Pons (tissue), 1 donor: ENCODE results near the gene USH2A.

Experiments
- DNase-seq: peaks from one replicate; pipeline ENCODE4 v3.0.0-alpha.2; 2016; ENCODE audit warnings: low spot score

Gene USH2A, protein sequence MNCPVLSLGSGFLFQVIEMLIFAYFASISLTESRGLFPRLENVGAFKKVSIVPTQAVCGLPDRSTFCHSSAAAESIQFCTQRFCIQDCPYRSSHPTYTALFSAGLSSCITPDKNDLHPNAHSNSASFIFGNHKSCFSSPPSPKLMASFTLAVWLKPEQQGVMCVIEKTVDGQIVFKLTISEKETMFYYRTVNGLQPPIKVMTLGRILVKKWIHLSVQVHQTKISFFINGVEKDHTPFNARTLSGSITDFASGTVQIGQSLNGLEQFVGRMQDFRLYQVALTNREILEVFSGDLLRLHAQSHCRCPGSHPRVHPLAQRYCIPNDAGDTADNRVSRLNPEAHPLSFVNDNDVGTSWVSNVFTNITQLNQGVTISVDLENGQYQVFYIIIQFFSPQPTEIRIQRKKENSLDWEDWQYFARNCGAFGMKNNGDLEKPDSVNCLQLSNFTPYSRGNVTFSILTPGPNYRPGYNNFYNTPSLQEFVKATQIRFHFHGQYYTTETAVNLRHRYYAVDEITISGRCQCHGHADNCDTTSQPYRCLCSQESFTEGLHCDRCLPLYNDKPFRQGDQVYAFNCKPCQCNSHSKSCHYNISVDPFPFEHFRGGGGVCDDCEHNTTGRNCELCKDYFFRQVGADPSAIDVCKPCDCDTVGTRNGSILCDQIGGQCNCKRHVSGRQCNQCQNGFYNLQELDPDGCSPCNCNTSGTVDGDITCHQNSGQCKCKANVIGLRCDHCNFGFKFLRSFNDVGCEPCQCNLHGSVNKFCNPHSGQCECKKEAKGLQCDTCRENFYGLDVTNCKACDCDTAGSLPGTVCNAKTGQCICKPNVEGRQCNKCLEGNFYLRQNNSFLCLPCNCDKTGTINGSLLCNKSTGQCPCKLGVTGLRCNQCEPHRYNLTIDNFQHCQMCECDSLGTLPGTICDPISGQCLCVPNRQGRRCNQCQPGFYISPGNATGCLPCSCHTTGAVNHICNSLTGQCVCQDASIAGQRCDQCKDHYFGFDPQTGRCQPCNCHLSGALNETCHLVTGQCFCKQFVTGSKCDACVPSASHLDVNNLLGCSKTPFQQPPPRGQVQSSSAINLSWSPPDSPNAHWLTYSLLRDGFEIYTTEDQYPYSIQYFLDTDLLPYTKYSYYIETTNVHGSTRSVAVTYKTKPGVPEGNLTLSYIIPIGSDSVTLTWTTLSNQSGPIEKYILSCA (N-terminal part only)

DNA sequence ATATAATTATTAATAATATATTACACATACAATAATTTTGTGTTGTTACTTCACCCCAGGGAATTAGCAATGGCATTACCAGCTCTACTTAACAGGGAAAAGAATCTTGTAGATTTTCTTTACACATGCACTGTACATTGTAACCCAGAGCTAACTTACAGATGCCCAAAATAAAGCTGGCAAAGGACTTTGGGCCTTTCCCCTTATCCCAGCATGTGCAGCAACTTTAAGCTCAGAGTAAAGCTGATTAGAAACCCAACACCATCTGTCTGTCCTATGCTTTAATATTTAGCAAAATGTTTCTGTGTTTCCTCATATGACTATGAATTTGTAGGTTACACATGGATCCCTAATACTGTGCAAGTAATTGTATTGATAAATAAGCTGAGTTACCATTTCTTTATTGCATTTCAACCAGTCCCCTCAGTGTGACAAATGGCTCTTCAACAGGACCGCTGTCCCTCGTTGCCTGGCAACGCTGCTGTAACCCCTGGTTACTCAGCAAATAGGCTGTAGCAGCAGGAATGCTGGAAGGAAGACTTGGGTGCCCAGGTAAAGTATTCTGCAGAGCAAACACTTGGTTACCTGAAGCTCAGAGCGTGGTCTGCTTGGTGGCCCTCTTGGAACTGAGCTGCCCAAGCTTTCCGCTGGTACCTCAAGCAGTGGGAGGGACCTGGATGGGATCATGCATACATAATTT, at the start of gene USH2A:
USH2A (minus strand) TSS at position 628 of the 700 bp plus-strand sequence. CDS start 1,112 bp downstream, outside the sequence.
- no peak for DNase-seq

DNA sequence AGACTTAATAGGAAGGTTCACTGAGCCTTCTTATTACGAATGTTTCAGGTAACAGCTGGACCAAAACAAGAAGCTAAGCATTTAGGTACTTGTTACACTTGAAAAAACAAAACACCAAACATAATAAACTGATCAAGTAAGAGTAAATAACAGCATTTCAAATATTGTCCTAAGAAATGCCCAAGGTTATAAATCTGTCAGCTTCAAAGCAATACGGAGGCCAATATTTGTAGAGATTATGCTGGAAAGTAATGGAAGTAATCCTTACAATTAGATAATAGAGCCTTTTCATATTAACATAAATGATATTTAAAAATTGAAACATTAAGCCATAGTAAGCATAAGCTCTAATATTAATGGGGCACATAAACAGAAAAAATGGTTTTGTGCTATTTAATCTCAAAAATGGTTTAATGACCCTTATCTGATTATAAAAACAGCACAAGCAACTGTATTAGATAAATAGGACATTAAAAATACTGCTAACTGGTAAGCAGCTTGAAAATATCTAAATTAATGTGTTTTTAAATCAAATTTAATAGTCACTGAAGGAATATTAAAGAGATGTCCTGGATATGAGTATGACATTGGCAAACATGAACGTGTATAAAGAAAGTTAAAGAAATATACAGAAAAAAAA, 43.0 kb upstream of the USH2A start:
- no peak for DNase-seq

DNA sequence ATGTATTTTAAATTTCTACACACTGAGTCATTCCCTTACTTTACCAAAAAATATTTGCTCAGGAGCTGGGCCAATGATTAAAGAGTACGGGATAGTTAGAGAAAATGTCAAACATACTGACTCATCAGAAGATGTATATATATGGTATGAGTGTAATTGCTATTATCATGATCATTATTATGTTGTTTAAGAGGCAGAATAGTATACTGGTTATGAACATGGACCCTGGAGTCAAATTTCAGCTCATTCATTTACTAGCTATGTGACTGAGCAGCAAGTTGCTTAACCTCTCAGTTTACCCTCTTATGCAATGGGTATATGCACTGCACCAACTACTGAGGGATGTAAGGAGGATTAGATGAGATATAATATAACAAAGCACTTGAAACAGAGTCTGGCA, 41.2 kb upstream of the USH2A start:
- no peak for DNase-seq

DNA sequence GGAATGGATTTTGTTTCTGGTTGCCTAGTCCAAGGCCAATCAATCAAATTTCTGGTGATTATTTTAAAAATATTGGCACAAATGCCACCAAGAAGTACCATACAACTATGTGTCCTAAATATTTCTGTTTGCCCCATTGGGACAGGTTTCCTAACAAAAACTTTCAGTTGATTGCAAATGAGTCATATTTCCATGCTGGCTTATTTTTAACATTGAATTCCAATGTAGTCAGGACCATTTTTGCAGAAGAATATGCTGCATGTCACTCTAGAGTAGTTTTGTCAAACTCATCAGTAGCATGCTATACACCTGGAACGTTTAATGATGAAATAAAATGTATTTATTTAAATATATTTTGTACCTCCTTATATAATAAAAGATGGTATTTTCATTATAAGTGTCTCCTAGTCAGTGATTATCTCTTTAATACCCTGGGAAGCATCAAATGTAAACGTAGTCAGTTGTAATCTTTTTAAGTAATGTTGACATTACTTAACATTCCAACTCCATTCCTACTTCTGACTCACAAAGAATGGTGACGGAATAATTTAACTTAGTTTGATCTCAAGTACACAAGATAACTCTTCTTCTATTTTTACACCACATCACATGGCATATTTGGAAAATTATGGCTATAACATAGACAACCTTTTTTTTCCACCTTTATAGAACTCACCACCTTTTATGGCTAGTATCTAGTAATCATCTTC, 39.0 kb upstream of the USH2A start:
- no peak for DNase-seq

DNA sequence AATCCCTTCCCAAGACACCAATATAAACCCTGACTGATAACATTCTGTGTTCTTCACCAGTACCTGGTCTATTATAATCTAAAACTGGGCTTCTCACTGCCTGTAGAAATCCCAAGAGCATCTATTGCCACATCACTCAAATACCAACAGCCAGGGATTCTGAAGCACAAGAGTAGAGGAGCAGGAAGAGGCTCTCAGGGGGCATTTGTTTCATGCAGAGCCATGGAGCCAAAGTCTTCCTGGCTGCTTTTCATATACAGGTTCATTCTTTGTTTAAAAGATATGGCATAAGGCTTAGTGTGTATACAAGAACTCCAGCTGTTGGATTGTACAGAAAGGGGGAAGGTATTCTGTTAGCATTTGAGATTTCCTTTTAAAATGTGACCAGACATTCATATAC, 38.2 kb upstream of the USH2A start:
- no peak for DNase-seq

DNA sequence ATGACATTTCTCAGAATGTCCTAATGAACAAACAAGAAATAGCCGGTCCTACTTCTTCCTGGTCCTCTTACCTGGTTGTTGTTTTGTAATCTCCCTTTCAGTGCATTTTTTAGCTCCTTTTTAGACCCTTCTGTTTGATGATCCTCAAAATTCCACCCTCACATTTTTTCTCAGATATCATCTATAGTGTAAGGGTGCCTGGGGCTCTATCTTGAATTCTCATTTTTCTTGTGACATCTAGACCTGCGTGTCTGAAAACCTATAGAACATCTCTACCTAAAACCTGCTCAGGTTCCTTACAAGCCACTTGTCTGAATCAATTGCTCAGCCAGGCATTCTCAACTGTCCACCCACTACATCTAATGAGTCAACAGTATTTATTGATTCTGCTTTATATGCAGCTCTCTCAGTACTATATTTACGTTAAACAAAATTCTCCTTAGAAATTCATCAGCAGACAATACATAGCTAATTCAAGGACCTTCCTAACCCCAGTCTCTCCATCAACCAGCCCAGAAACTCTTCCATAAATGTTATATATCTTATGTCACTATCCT, 36.5 kb upstream of the USH2A start:
- no peak for DNase-seq

DNA sequence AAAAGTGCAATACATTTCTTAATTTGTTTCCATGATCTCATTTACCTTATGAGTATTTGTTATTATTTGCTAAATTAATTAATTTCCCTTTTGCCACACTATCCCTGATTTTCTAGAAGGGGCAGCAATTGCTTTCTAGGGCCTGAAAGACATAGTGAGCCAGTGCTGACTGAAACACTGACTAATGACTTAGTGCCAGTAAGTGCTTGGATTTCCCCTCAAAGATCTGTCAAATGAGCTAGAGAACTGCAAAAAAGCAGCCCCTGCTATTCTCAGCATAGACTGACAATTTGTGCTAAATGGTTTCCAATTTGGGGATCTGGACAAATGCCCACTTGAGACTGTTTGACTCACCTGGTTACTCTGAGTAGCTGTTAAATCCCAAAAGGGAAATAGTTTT, 35.6 kb upstream of the USH2A start:
- no peak for DNase-seq

DNA sequence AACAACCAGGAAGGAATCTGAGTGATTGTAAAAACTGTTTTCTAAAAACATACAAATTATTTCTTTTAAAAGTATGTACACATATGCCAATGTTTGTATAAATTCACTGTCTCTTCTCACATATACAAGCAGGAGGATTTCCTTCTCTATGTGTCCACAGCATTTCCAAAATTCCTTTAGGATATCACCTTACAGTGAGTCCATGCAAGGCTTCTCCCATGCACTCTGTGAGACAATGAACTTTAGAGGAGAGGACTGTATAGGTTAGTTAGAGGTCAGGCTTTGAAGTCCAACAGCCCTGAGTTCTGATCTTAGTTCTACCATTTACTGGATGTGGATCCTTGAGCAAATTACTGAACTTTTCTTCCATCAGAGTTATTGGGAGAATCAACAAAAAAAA, 34.1 kb upstream of the USH2A start:
- no peak for DNase-seq

DNA sequence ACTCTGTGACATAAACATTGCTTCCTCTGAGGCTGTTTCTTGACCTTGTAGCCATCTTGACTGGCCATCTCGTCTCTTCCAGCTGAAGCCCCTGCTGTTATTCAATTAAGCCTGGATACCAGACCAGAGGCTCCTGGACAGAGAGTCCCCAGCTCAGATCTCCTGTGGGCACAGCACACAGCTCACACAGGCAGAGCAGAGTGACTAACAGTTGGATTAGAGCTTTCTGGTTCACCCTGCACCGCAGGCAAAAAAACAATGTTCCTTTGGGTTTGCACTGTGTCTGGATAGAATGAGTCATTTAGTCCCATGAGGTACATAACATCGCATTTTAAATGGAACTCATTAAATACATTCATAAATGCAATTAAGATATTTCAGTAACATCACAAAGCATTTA, 33.4 kb upstream of the USH2A start:
- DNase-seq: peak; percentile 6

DNA sequence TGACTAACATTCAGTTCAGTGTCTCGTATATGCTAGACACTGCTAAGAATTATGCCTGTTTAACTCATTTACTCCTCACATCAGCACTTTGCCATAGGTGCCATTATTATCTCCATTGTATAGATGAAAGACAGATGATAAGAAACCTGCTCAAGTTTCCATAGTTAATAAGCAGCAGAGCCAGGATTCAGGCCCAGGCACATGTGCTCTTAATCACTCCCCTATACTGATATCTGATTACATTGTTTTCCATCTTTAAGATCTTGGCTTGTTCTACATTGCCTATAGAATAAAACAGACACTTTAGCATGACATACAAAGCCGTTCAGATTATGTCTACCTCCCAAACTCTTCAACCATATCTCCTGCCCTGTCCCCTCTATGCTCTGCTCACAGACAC, 30.5 kb upstream of the USH2A start:
- no peak for DNase-seq

DNA sequence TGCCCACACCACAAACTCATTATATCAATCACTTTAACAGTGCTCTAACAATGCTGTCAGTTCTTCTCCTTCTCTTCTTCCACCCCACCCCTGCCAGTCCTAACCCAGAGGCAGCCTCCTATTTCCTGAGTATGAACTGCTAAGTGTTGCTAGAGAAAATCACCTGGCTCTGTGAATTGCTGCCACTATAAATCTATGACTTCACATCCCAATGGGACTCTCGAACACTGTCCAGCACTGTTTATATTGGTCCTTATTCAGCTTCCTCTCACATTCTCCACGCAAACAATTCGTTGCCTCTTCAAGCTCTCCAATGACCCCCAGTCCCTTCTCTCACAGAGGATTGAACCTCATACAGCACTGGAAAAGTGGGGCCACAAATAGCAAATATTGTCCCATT, 27.0 kb upstream of the USH2A start:
- DNase-seq: no peak

DNA sequence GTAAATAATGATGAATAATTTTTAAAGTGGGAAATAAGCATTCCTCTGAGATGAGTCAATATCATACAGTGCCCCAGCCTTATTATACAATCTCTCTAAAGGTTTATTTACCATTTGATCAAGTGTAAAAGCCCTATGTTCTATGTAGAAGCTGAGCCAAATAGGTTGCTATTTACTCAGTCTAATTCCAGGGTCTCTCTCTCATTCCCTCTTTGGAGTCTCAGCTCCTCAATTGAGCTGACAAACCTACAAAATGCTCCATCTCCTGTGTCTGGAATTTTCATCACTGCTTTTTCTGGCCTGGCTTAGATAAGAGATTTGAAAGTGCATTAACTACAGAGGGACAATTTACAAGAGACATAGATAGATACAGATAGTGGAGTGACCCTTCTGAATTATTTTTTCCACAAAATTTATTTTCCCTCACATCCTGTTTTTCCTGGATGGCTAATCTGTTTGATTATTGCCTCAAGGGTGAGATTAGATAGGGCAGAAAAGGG, 24.8 kb upstream of the USH2A start:
- DNase-seq: no peak

DNA sequence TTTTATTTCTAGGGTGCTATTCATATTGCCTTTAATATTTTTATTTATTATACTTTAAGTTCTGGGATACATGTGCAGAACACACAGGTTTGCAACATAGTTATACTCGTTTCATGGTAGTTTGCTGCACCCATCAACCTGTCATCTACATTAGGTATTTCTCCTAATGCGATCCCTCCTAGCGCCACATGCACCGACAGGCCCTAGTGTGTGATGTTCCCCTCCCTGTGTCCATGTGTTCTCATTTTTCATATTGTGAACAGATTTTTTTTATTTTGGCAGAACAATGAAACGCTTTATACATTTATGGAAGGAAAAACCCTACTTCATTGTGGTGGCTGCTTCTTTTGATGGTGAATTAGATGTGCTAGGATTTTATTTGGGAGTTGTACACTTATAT, 14.4 kb upstream of the USH2A start:
- no peak for DNase-seq

DNA sequence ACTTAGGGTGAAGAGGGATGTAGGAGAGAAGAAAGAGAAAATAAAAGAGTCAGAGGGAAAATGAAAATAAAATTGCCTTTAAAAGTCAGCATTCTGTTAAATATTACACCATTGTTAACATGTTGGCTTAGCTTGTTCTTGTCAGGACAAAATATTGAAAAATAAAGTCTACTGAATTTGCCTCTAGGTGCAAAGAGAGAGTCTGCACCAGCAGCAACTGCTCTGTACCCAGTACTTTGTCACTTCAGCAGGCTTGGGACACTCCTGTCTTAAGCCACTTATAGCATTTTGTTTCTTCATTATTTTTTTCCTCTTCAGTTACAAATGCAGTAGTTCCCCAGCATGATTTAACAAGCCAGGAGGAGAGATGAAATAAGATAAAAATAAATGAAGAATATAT, 11.0 kb upstream of the USH2A start:
- DNase-seq: no peak

DNA sequence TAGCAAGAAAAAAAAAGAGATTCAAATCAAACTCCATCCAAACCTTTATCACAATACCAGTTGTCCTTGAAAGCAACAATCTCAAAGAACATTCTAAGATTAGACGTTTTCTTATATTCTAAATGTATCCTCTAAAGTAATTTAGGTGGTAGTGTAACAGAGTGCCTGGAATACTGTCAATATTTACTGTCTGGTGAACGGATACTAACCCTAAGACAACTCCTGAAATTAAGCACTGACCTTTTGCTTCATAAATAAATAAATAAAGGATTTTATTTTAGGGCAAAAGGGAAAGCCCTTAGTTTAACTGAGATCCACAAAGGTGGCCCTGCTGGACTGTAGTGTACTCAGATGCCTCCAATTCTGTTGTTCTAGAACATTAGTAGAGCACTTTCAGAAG, 9.9 kb upstream of the USH2A start:
- no peak for DNase-seq

DNA sequence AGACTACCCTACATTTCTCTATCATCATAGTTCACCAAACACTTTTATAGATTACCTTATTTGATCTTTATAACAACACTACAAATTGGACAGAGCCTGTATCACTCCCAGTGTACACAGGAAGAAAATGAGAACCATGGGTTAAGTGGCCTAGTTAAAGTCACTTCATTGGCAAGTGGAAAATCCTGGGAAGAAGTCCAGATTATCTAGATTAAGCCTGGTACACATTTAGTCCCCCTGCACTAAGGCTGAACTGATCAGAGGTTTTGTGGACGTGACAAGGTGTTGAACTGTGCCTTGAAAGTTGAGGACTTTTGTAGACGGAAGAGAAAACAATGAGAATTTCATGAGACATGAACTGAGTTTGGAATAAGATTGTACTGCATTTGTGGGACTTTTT, 7.5 kb upstream of the USH2A start:
- DNase-seq: no peak

DNA sequence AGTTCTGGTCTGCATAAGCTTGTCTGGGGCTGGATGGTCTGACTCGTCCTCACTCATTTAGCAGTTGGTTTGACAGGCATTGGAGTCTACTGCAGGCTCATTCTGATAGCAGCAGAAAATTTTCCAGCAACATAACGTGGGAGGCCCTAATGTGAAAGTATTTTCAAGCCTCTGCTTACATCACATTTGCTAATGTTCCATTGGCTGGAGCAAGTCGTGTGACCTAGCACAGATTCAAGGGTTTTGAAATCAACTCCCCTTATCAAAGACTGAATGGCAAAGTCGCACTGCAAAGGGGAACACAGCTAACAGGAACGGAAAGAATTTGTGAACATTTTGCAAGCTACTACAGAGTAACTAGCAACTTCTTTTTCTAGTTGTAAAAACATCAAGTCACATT, 2.3 kb upstream of the USH2A start:
- DNase-seq: no peak

DNA sequence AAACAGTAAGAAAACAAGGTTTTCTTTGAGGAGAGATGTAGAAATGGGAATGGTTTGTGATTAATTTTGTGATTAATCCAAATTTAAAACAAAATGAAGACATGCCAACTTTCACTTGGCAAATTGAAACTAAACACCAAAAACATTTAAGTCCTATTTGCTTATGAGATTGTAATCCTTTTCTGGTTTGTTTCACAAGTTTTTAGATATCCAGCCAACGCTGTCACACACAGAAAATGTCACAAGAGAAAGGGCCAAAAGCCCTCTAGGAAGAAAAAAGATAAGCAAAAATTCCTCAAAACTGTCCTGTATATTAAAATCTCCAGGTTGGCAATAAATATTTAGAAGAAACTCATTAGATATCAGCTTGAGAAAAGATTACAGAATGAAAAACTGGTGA, 2.5 kb downstream of the USH2A start:
- DNase-seq: no peak

DNA sequence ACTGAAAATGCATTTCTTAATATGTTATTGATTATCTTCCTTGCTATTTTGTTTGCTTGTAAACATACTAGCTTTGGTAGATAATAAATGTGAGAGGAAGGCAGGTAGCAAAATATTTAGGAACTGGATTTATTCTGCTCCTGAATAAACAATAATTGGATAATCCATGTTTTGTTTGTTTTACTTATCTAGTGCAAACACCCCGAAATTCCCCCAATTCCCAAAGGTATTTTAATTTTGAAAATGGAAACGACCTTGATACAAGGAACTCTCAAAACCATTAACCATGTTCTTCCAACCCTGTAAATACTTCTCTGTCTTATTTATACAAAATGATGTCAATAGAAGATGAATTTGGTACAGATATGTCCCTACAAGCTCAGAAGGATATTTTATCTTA, 3.0 kb downstream of the USH2A start:
- no peak for DNase-seq

DNA sequence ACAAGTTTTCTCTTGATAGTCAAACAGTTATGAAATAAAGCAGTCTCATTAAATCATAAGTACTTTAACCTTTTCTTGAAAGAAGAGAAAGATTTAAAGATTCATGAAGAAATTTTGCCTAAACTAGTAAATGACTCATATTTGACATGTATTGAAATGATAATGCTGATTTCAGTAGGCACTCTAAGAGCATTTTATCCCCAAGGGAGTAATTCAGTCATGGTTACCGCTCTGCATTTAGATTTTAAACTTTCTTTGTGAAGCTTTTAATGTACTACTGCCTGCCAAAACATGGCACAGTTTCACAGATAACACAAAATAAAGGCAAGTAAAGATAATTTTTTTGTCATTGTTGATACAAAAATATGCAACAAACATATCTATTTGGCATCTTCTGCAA, 6.8 kb downstream of the USH2A start:
- DNase-seq: no peak
